ENCODE results near the gene LIME1. TPM values are rescaled to one million over a fixed set of nuclear protein-coding genes. Genes with fewer than 3 reads are reported as not detected.
A peak's percentile ranks its signal among the peaks of the same experiment; 100 is the strongest.

Gene LIME1
- total and polyA plus RNA-seq, 5 donors: 2.1 to 2.9 (median 2.7) TPM

- no peaks in the 10 kb centered on the region for H3K4me1 ChIP-seq (ENCODE audit: control insufficient read depth, insufficient read depth, low read length)
- H3K9me3 ChIP-seq (ENCODE audit: control insufficient read depth, low read length): no peaks in the 10 kb centered on the region
- DNase-seq (peak in 1 of 3 donors; percentile 4), ATAC-seq (no peak)
- no peak overlapping the region for H3K4me3 ChIP-seq (ENCODE audit: low read length)
- 92% methylated on average over 14 of the region's 14 CpGs for WGBS
- no peak overlapping the region for H3K27ac ChIP-seq (ENCODE audit: low read length)
- intact Hi-C loops (cut with DNase I): loop anchor here in 1 of 4 donors (10.0 kb wide), 1 partner anchor 246 kb away; the partner anchor contains the start of gene PTK6
- H3K27me3 ChIP-seq (ENCODE audit: control insufficient read depth, insufficient read depth): no peaks in the 10 kb centered on the region
Measured at GRCh38 chr20:63781181-63781580, 44.7 kb downstream of the LIME1 start.

GRCh38 chr20:63782051-63782471 lies 45.6 kb downstream of the LIME1 start:
- no peaks in the 10 kb centered on the region for H3K4me1 ChIP-seq (ENCODE audit: control insufficient read depth, insufficient read depth, low read length)
- H3K27ac ChIP-seq (ENCODE audit: low read length): no peak overlapping the region
- no peaks in the 10 kb centered on the region for H3K9me3 ChIP-seq (ENCODE audit: control insufficient read depth, low read length)
- no peak overlapping the region for H3K4me3 ChIP-seq (ENCODE audit: low read length)
- no peaks in the 10 kb centered on the region for H3K27me3 ChIP-seq (ENCODE audit: control insufficient read depth, insufficient read depth)
- DNase-seq: peak in 1 of 3 donors; percentile 24
- WGBS: 81% methylated on average over 17 of the region's 18 CpGs
- no peak for ATAC-seq
- intact Hi-C loops (cut with DNase I): loop anchor here in 1 of 4 donors (10.0 kb wide), 1 partner anchor 247 kb away; the partner anchor contains the start of gene PTK6

- DNase-seq: peak in 1 of 3 donors; percentile 27
- H3K9me3 ChIP-seq (ENCODE audit: control insufficient read depth, low read length): no peaks in the 10 kb centered on the region
- H3K4me3 ChIP-seq (ENCODE audit: low read length): no peak overlapping the region
- ATAC-seq: no peak
- H3K27me3 ChIP-seq (ENCODE audit: control insufficient read depth, insufficient read depth): no peaks in the 10 kb centered on the region
- H3K4me1 ChIP-seq (ENCODE audit: control insufficient read depth, insufficient read depth, low read length): no peaks in the 10 kb centered on the region
- 91% methylated on average over 12 of the region's 12 CpGs for WGBS
- intact Hi-C loops (cut with DNase I): loop anchor here in 1 of 4 donors (10.0 kb wide), 1 partner anchor 248 kb away; the partner anchor contains the start of gene PTK6
- H3K27ac ChIP-seq (ENCODE audit: low read length): no peak overlapping the region
Measured at GRCh38 chr20:63782521-63782971, 46.1 kb downstream of the LIME1 start.

- intact Hi-C loops (cut with DNase I): loop anchor here in 1 of 4 donors (10.0 kb wide), 1 partner anchor 249 kb away; the partner anchor contains the start of gene PTK6
- no peak overlapping the region for H3K4me3 ChIP-seq (ENCODE audit: low read length)
- no peaks in the 10 kb centered on the region for H3K4me1 ChIP-seq (ENCODE audit: control insufficient read depth, insufficient read depth, low read length)
- ATAC-seq: no peak
- no peaks in the 10 kb centered on the region for H3K27me3 ChIP-seq (ENCODE audit: control insufficient read depth, insufficient read depth)
- H3K27ac ChIP-seq (ENCODE audit: low read length): no peak overlapping the region
- peak in 1 of 3 donors; percentile 36 for DNase-seq
- H3K9me3 ChIP-seq (ENCODE audit: control insufficient read depth, low read length): no peaks in the 10 kb centered on the region
- 81% methylated on average over 16 of the region's 16 CpGs for WGBS
Measured at GRCh38 chr20:63783970-63784369, 47.5 kb downstream of the LIME1 start.

GRCh38 chr20:63785691-63786131 lies 49.2 kb downstream of the LIME1 start:
- Histone ChIP-seq H3K4me1 (ENCODE audit: control insufficient read depth, insufficient read depth, low read length) (peaks cover 5% of the 10 kb centered on the region), H3K27ac (ENCODE audit: low read length) (no peak overlapping the region), H3K9me3 (ENCODE audit: control insufficient read depth, low read length) (no peaks in the 10 kb centered on the region), H3K4me3 (ENCODE audit: low read length) (no peak overlapping the region), H3K27me3 (ENCODE audit: control insufficient read depth, insufficient read depth) (no peaks in the 10 kb centered on the region)
- no peak for ATAC-seq
- 66% methylated on average over 14 of the region's 14 CpGs for WGBS
- peak in 1 of 3 donors; percentile 20 for DNase-seq
- intact Hi-C loops (cut with DNase I): loop anchor here in 2 of 4 donors (2.0 to 10.0 kb wide), 3 partner anchors 77 to 251 kb away; partner anchors contain the start of genes ABHD16B (in 1 of the 2), PTK6 (in 1 of the 2) and TPD52L2 (in 1 of the 2)

- peak; percentile 70 to 83 for ATAC-seq
- peak in 2 of 3 donors; percentile 73 to 78 for DNase-seq
Measured at GRCh38 chr20:63787302-63787701, 50.8 kb downstream of the LIME1 start.

GRCh38 chr20:63787749-63788148 lies 51.3 kb downstream of the LIME1 start:
- WGBS: 49% methylated on average over 16 of the region's 16 CpGs
- DNase-seq (peak in 2 of 3 donors; percentile 46 to 60), ATAC-seq (peak in 1 of 2 donors; percentile 10)
- peaks cover 7% of the 10 kb centered on the region for H3K4me1 ChIP-seq (ENCODE audit: control insufficient read depth, insufficient read depth, low read length)
- intact Hi-C loops (cut with DNase I): loop anchor here in 2 of 4 donors (2.0 to 10.0 kb wide), 3 partner anchors 75 to 253 kb away; partner anchors contain the start of genes ABHD16B (in 1 of the 2), PTK6 (in 1 of the 2) and TPD52L2 (in 1 of the 2)
- no peaks in the 10 kb centered on the region for H3K27me3 ChIP-seq (ENCODE audit: control insufficient read depth, insufficient read depth)
- no peaks in the 10 kb centered on the region for H3K9me3 ChIP-seq (ENCODE audit: control insufficient read depth, low read length)
- peak overlapping the region; percentile 83 for H3K27ac ChIP-seq (ENCODE audit: low read length)
- no peak overlapping the region for H3K4me3 ChIP-seq (ENCODE audit: low read length)

More at GRCh38 chr20:63787302-63787701, 50.8 kb downstream of the LIME1 start:
- intact Hi-C loops (cut with DNase I): loop anchor here in 2 of 4 donors (2.0 to 10.0 kb wide), 3 partner anchors 75 to 253 kb away; partner anchors contain the start of genes ABHD16B (in 1 of the 2), PTK6 (in 1 of the 2) and TPD52L2 (in 1 of the 2)
- WGBS: 69% methylated on average over 11 of the region's 11 CpGs
- Histone ChIP-seq H3K4me3 (ENCODE audit: low read length) (no peak overlapping the region), H3K27ac (ENCODE audit: low read length) (peak overlapping the region; percentile 83), H3K27me3 (ENCODE audit: control insufficient read depth, insufficient read depth) (no peaks in the 10 kb centered on the region), H3K9me3 (ENCODE audit: control insufficient read depth, low read length) (no peaks in the 10 kb centered on the region), H3K4me1 (ENCODE audit: control insufficient read depth, insufficient read depth, low read length) (peaks cover 7% of the 10 kb centered on the region)

Other genes starting within 250 kb of the LIME1 start
- 1,000 to 10,000 TPM in 1 of 4 donors, 100 to 1,000 TPM in 3; 701 to 1,033 (median 894) TPM for gene EEF1A2, start 237.6 kb upstream of the LIME1 start, total RNA-seq
- gene EEF1A2, start 237.6 kb upstream of the LIME1 start, polyA plus RNA-seq: 952 TPM
- gene PPDPF, start 215.9 kb upstream of the LIME1 start, total RNA-seq: 100 to 1,000 TPM; 143 to 244 (median 223) TPM
- 276 TPM for gene PPDPF, start 215.9 kb upstream of the LIME1 start, polyA plus RNA-seq
- under 1 TPM in 2 of 4 donors, not detected in 2; 0.09 to 0.15 TPM for gene PTK6, start 199.3 kb upstream of the LIME1 start, total RNA-seq
- gene PTK6, start 199.3 kb upstream of the LIME1 start, polyA plus RNA-seq: 0.14 TPM
- gene SRMS, start 188.9 kb upstream of the LIME1 start, total RNA-seq: not detected
- gene SRMS, start 188.9 kb upstream of the LIME1 start, polyA plus RNA-seq: not detected
- gene FNDC11, start 182.5 kb upstream of the LIME1 start, total RNA-seq: under 1 TPM in 3 of 4 donors, not detected in 1; 0.09 to 0.20 (median 0.17) TPM
- gene FNDC11, start 182.5 kb upstream of the LIME1 start, polyA plus RNA-seq: 0.14 TPM
- 10 to 100 TPM; 15.6 to 29.5 (median 16.2) TPM for gene HELZ2, start 162.4 kb upstream of the LIME1 start, total RNA-seq
- gene HELZ2, start 162.4 kb upstream of the LIME1 start, polyA plus RNA-seq: 8.7 TPM
- 1 to 10 TPM; 7.0 to 7.7 (median 7.3) TPM for gene GMEB2, start 109.6 kb upstream of the LIME1 start, total RNA-seq
- gene GMEB2, start 109.6 kb upstream of the LIME1 start, polyA plus RNA-seq: 6.5 TPM
- 1 to 10 TPM; 4.0 to 9.3 (median 5.8) TPM for gene STMN3, start 83.2 kb upstream of the LIME1 start, total RNA-seq
- gene STMN3, start 83.2 kb upstream of the LIME1 start, polyA plus RNA-seq: 7.1 TPM
- 10 to 100 TPM; 12.3 to 14.8 (median 13.3) TPM for gene RTEL1, start 78.4 kb upstream of the LIME1 start, total RNA-seq
- 7.7 TPM for gene RTEL1, start 78.4 kb upstream of the LIME1 start, polyA plus RNA-seq
- gene TNFRSF6B, start 40.0 kb upstream of the LIME1 start, total RNA-seq: 1 to 10 TPM in 2 of 4 donors, under 1 TPM in 1, not detected in 1; 0.23 to 1.4 (median 1.1) TPM
- gene TNFRSF6B, start 40.0 kb upstream of the LIME1 start, polyA plus RNA-seq: 2.7 TPM
- gene ARFRP1, start 28.7 kb upstream of the LIME1 start, total RNA-seq: 10 to 100 TPM; 40.1 to 49.7 (median 44.3) TPM
- 38.7 TPM for gene ARFRP1, start 28.7 kb upstream of the LIME1 start, polyA plus RNA-seq
- 10 to 100 TPM; 14.5 to 19.6 (median 16.8) TPM for gene ZGPAT, start 28.6 kb upstream of the LIME1 start, total RNA-seq
- 29.5 TPM for gene ZGPAT, start 28.6 kb upstream of the LIME1 start, polyA plus RNA-seq
- gene SLC2A4RG, start 3.1 kb downstream of the LIME1 start, total RNA-seq: 10 to 100 TPM; 42.7 to 69.1 (median 50.1) TPM
- gene SLC2A4RG, start 3.1 kb downstream of the LIME1 start, polyA plus RNA-seq: 39.2 TPM
- 10 to 100 TPM; 14.4 to 18.1 (median 16.3) TPM for gene ZBTB46, start 94.6 kb downstream of the LIME1 start, total RNA-seq
- 6.7 TPM for gene ZBTB46, start 94.6 kb downstream of the LIME1 start, polyA plus RNA-seq
- not detected for gene ABHD16B, start 124.8 kb downstream of the LIME1 start, total RNA-seq
- gene ABHD16B, start 124.8 kb downstream of the LIME1 start, polyA plus RNA-seq: 0.54 TPM
- gene TPD52L2, start 128.6 kb downstream of the LIME1 start, total RNA-seq: 10 to 100 TPM; 62.1 to 73.5 (median 63.6) TPM
- 52.3 TPM for gene TPD52L2, start 128.6 kb downstream of the LIME1 start, polyA plus RNA-seq
- 10 to 100 TPM; 43.1 to 51.0 (median 49.9) TPM for gene DNAJC5, start 158.5 kb downstream of the LIME1 start, total RNA-seq
- 32.2 TPM for gene DNAJC5, start 158.5 kb downstream of the LIME1 start, polyA plus RNA-seq
- 10 to 100 TPM; 35.5 to 47.0 (median 44.0) TPM for gene UCKL1, start 219.8 kb downstream of the LIME1 start, total RNA-seq
- gene UCKL1, start 219.8 kb downstream of the LIME1 start, polyA plus RNA-seq: 36.5 TPM
- gene ZNF512B, start 233.3 kb downstream of the LIME1 start, total RNA-seq: 10 to 100 TPM; 12.3 to 16.1 (median 13.6) TPM
- 9.8 TPM for gene ZNF512B, start 233.3 kb downstream of the LIME1 start, polyA plus RNA-seq
- gene SAMD10, start 243.0 kb downstream of the LIME1 start, total RNA-seq: 1 to 10 TPM; 3.3 to 4.9 (median 3.8) TPM
- gene SAMD10, start 243.0 kb downstream of the LIME1 start, polyA plus RNA-seq: 4.8 TPM
- 10 to 100 TPM; 42.5 to 44.7 (median 43.5) TPM for gene PRPF6, start 244.5 kb downstream of the LIME1 start, total RNA-seq
- gene PRPF6, start 244.5 kb downstream of the LIME1 start, polyA plus RNA-seq: 29.6 TPM